CD4-positive, alpha-beta T cell treated with Interleukin-15 for 1 hour (primary cell): ENCODE data around the gene PIEZO1.

Experiments
- DNase-seq: peaks from one replicate; pipeline ENCODE4 v3.0.0-alpha.2; 2020

The PIEZO1 gene

GRCh38 chr16:88764913-88765349, 20.1 kb downstream of the PIEZO1 start:
- DNase-seq = no peak

- DNase-seq = no peak
These were observed 20.9 kb downstream of the PIEZO1 start for GRCh38 chr16:88764080-88764479.

GRCh38 chr16:88763502-88764053, 21.4 kb downstream of the PIEZO1 start:
- DNase-seq = no peak

GRCh38 chr16:88762941-88763340, 22.1 kb downstream of the PIEZO1 start:
- DNase-seq = no peak

- no peak for DNase-seq
These were observed 22.7 kb downstream of the PIEZO1 start for GRCh38 chr16:88762258-88762870.

GRCh38 chr16:88761830-88762229, 23.2 kb downstream of the PIEZO1 start:
- no peak for DNase-seq

GRCh38 chr16:88761143-88761534, 23.9 kb downstream of the PIEZO1 start:
- DNase-seq = no peak

- DNase-seq = no peak
These were observed 24.4 kb downstream of the PIEZO1 start for GRCh38 chr16:88760424-88761142.

GRCh38 chr16:88759976-88760350, 25.1 kb downstream of the PIEZO1 start:
- DNase-seq = no peak

GRCh38 chr16:88759245-88759975, 25.6 kb downstream of the PIEZO1 start:
- no peak for DNase-seq

- DNase-seq = no peak
These were observed 26.1 kb downstream of the PIEZO1 start for GRCh38 chr16:88758944-88759244.

- no peak for DNase-seq
These were observed 26.6 kb downstream of the PIEZO1 start for GRCh38 chr16:88758227-88758943.

GRCh38 chr16:88755745-88756443, 29.1 kb downstream of the PIEZO1 start:
- DNase-seq = no peak

GRCh38 chr16:88754912-88755744, 29.9 kb downstream of the PIEZO1 start:
- DNase-seq = no peak

GRCh38 chr16:88754109-88754911, 30.7 kb downstream of the PIEZO1 start:
- DNase-seq = no peak

- DNase-seq = no peak
These were observed 31.4 kb downstream of the PIEZO1 start for GRCh38 chr16:88753602-88754001.

- no peak for DNase-seq
These were observed 31.8 kb downstream of the PIEZO1 start for GRCh38 chr16:88753191-88753590.

GRCh38 chr16:88752386-88753002, 32.5 kb downstream of the PIEZO1 start:
- DNase-seq = no peak

GRCh38 chr16:88750854-88751253, 34.2 kb downstream of the PIEZO1 start:
- DNase-seq = no peak

- DNase-seq = no peak
These were observed 35.7 kb downstream of the PIEZO1 start for GRCh38 chr16:88749358-88749757.
